Ovary (tissue), 3 donors: ENCODE data around the gene SETDB1.

Source experiments
- POLR2A ChIP-seq: fragments of 450-650 bp; IDR thresholded peaks from one replicate; pipeline ENCODE4 v1.6.1; 2017; ENCODE audit warnings: antibody characterized with exemption, mild to moderate bottlenecking, moderate library complexity
- TF ChIP-seq, protein P1 (sequence below), 3 donors: fragments of 450-650 bp in 2 of 3; fragments of 200-600 bp in 1 of 3; IDR thresholded peaks; one replicate each; pipeline versions ENCODE4 v1.5.1 to v1.8.0; 2016 to 2022; ENCODE audit warnings: antibody characterized with exemption in 3 of 3, mild to moderate bottlenecking in 1 of 3
- donor health status: DM: no; HTN: no; CAD: no.

- TF ChIP-seq, protein P1, sequence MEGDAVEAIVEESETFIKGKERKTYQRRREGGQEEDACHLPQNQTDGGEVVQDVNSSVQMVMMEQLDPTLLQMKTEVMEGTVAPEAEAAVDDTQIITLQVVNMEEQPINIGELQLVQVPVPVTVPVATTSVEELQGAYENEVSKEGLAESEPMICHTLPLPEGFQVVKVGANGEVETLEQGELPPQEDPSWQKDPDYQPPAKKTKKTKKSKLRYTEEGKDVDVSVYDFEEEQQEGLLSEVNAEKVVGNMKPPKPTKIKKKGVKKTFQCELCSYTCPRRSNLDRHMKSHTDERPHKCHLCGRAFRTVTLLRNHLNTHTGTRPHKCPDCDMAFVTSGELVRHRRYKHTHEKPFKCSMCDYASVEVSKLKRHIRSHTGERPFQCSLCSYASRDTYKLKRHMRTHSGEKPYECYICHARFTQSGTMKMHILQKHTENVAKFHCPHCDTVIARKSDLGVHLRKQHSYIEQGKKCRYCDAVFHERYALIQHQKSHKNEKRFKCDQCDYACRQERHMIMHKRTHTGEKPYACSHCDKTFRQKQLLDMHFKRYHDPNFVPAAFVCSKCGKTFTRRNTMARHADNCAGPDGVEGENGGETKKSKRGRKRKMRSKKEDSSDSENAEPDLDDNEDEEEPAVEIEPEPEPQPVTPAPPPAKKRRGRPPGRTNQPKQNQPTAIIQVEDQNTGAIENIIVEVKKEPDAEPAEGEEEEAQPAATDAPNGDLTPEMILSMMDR (IDR thresholded peaks at IDR 0.05) = no peak
- no peak for TF ChIP-seq POLR2A
These were observed 55.9 kb downstream of the SETDB1 start, which contains the start of gene ANXA9 for GRCh38 chr1:150981805-150982712.
